GM11168 (cell line): Measurements from ENCODE around the gene DTD2.

Source experiments
- in situ Hi-C: fragments of 300-500 bp; cut with MboI; formaldehyde crosslinking; loops from one replicate; pipeline ENCODE4 v1.12.0; 2022; ENCODE audit warnings: low sequenced_read_pairs; ENCODE audit not compliant: unreplicated experiment

DTD2 gene

DNA sequence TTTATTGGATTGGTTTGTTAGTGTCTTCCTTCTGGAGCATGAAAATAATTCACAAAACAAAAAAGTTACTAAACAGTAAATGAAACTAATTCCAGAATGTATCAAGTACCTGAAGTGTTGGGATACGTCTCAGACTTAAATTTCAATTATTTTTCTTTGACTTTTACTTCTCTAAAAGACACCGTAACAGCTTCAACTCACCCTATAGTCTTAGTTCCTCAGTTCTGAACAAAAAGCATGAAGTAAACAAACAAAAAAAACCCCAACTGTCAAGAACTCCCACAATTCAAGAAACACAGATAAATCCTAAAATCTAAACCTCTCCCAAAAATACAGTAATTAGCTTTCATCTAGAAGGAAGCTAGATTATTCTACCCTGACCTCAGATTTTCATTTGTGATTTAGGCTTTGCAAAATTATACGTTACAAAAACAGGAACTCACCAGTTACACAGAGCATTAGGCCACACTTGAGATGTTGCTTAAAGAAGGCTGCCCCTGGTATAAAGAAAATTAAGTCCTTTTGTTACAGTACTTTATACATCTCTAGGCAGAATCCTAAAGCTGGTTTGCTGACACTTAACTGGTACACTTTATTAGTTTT, 47.2 kb downstream of the DTD2 start:
- in situ Hi-C loops, result no loop called here

DNA sequence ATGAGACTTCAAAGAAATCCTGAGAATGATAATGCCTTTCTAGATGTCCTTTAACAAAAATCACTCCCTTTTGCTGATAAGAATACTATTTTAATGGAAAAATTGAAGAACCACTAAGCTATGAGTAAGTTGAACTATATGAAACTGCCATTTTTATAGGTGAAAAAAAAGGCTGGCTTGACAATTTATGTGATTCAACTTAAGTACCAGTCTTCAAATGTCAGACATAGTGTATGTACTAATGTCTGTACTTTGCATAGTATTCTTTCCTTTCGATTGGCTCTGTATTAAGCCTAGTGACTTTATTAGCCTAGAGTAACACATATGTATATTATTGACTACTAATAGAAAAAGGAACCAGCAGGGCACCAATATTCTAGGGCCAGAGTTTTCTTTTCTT, 48.9 kb downstream of the DTD2 start:
- in situ Hi-C loops, result no loop called here

DNA sequence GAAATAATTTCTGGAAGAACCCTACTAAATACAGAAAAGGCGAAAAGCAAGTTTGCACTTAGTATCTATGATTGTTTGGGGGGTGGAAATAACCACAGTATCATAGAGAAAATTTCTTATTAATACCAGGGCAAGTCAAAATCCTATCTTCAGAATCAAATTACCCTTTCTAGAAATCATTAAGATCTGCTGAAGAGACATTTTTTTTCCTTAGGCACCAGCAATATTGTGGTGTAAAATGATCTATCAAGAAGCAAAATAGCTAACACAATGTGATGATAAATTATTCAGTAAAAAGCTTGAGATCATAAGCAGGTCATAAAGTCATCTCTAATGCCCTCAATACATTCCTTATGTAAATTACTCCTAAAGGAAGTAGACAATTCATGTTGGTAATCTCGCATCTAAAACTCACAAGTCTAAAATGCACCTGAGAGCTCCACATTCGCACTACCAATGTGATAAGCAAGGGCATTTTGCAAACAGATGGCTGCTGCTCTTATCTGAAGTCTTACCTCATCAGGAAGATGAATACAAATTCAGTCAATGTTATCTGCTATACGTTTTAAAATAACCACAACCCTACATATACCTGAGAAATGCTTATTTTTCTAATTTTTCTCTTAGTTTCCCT, 51.6 kb downstream of the DTD2 start:
- in situ Hi-C loops, result no loop called here

DNA sequence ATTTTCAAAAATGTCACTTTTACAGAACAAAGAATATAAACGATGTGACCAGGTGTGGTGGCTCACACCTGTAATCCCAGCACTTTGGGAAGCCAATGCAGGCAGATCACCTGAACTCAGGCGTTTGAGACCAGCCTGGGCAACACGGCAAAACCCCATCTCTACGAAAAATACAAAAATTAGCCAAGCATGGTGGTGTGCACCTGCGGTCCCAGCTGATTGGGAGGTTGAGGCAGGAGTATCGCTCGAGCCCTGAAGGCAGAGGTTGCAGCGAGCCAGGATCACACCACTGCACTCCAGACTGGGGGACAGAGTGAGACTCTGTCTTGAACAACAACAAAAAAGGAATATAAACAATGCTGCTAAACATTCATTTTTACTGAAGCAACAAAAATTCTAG, 52.2 kb downstream of the DTD2 start:
- in situ Hi-C loops, result no loop called here

DNA sequence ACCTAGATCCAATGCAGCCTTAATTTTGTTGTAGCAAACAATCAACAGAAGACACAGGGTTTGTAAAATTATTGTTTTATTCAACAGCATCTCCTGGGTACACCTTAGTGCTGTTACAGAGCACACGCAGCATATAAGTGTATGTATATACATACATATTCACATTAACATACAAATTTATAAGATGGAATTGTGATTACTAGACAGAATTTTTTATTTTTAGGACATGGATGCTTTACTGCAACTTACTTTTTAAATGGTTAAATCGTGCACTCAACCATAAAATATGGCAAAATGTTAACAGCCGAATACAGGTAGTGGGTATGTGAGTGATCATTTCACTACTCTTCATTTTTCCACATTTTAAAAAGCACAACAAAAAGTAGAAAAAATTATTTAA, 53.6 kb downstream of the DTD2 start:
- in situ Hi-C loops, result no loop called here

DNA sequence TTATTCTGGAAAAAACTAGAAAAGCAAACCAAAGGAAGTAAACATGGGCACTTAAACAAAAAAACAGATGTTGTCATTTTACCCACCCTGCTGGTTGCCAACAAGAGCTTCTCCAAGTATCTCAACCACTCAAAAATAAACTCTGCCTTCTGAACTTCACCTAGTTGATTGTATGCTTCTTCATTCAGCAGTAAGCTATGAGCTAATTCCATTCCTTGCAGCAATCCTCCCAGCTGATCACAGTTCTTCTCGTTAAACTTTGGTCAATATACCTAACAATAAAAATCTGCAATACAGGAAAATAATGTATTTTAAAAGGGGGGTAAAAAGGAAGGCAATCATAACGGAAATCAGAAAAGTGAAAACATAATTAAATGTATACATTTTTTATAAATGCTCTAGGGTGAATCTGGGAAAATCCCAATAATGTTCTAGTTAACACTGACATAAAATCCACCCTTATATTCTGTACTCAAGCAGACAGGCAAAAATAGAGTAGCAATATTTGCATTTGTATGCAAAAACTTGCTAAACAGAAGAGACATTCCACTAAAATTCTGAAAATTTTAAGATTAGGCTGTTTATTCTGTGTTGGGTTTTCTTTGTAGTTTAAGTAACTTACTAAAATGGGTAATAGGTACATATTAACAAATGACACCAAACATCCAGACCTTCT, 54.4 kb downstream of the DTD2 start:
- in situ Hi-C loops, result no loop called here

DNA sequence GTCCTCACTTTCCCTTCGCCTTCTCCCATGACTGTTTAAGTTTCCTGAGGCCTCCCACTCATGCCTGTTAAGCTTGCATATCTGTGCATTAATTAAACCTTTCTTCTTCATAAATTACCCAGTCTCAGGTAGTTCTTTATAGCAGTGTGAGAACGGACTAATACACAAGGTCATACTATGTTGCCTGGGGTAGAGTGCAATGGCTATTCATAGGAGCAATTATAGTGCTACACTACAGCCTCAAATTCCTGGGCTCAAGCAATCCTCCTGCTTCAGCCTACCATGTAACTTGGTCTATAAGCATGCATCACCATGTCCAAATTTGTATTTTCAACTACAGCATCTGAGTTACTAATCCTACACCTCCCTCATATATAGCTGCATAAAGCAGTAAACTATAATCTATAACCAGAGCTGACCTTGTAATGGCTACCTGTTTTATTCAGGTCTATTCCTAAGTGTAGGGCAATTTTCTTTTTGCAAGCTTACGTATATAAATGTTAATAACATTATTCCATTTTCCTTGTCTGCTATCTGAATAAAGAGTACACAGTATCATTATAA, 55.9 kb downstream of the DTD2 start:
- in situ Hi-C loops, result no loop called here

DNA sequence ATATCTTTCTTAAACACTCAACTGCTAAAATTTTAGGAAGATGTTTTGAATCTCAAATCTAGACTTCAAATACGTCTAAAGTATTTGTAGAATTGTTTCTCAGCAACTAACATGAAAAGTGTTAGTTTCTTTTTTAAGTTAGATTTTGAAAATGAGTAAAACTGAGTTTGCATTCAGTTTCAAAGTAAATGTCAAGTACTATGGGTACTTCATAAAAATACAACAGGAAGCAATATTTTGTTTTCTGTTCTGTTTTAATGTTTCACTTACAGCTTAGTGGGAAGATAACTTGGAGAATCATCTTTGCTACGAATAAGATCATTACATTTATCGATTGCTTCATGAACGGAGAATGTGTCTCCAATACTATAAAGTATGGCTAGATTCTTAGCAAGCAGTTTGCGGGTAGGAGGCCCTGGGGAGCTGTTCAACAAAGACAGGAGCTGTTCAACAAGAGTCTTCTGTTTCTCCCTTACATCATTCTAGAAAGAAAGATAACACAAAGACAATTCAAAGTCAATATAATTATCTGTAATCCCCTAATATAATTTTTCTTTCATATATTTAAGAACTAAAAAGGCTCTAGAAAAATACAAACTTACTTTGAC, 57.2 kb downstream of the DTD2 start:
- in situ Hi-C loops, result no loop called here
